Kidney (tissue), 14 donors: ENCODE measurements around the gene ORC3. TPM values are rescaled to one million over a fixed set of nuclear protein-coding genes. Genes with fewer than 3 reads are reported as not detected.

Source experiments
- DNase-seq, 5 donors: peaks; one replicate each; pipeline ENCODE4 v3.0.0-alpha.2; 2013 to 2020
- FAIRE-seq: peaks from 2 replicates; lab custom pipeline; 2012; peaks lifted over from hg19 to GRCh38; lab: Jason Lieb, UNC
- H3K27ac ChIP-seq, 2 donors: one replicate each; pipeline ENCODE4 v1.7.0; 2013; ENCODE audit warnings: low read depth in 2 of 2, low read length in 2 of 2, inconsistent platforms in 1 of 2
- H3K27me3 ChIP-seq: one replicate; pipeline ENCODE4 v1.7.1; 2013; ENCODE audit warnings: low read length, inconsistent platforms; ENCODE audit not compliant: control insufficient read depth, insufficient read depth
- H3K36me3 ChIP-seq, 3 donors: one replicate each; pipeline versions ENCODE4 v1.7.0 to v1.7.1; 2013; ENCODE audit warnings: low read length in 3 of 3, control low read depth in 1 of 3, inconsistent platforms in 1 of 3; ENCODE audit not compliant: insufficient read depth in 3 of 3, control insufficient read depth in 2 of 3
- H3K4me1 ChIP-seq, 3 donors: one replicate each; pipeline versions ENCODE4 v1.7.0 to v1.7.1; 2013; ENCODE audit warnings: low read length in 3 of 3, inconsistent platforms in 1 of 3, low read depth in 1 of 3; ENCODE audit not compliant: control insufficient read depth in 2 of 3, insufficient read depth in 2 of 3
- H3K4me3 ChIP-seq, 3 donors: one replicate each; pipeline versions ENCODE4 v1.7.0 to v1.8.1; 2013; ENCODE audit warnings: low read length in 3 of 3, control low read depth in 1 of 3, inconsistent platforms in 1 of 3
- H3K9ac ChIP-seq, 3 donors: one replicate each; pipeline versions ENCODE4 v1.7.0 to v1.7.1; 2013; ENCODE audit warnings: low read length in 3 of 3, control low read depth in 1 of 3, inconsistent platforms in 1 of 3
- H3K9me3 ChIP-seq, 3 donors: one replicate each; pipeline versions ENCODE4 v1.7.0 to v1.7.1; 2013; ENCODE audit warnings: low read length in 3 of 3, control low read depth in 1 of 3, inconsistent platforms in 1 of 3; ENCODE audit not compliant: control insufficient read depth in 2 of 3, insufficient read depth in 1 of 3
- CTCF ChIP-seq: IDR thresholded peaks from 3 replicates; pipeline ENCODE4 v1.5.1; 2012; ENCODE audit warnings: mild to moderate bottlenecking, moderate library complexity, borderline replicate concordance; ENCODE audit not compliant: insufficient read depth; ENCODE audit errors: extremely low read depth
- intact Hi-C: fragments of 100-400 bp; cut with DNase I; formaldehyde crosslinking; loops from one replicate; pipeline ENCODE4 v1.11.1; 2022
- polyA plus RNA-seq: library from polyadenylated mRNA; stranded (reverse); fragments of 350-450 nt; fragmentation: Illumina TruSeq; extraction: RNeasy Lipid Tissue Mini Kit (QIAGEN cat#74804); gene quantifications from one replicate; pipeline ENCODE4 v1.2.3, GENCODE V29; 2014; ENCODE audit warnings: low read depth, low replicate concordance; ENCODE audit not compliant: insufficient read depth
- total RNA-seq: library from RNA; stranded (reverse); fragmentation: NEBNext Ultra II Directional; extraction: Animal tissue kit (Norgen Biotek cat#: 25700); gene quantifications from one replicate; pipeline ENCODE4 v1.2.1, GENCODE V29; 2021
- donor health status: control.
- donor health status: control.
- donor health status: control.
- donor health status: control.
- donor health status: control.
- donor health status: DM: yes; HTN: yes; CAD: no.
- donor health status: Normal renal cell carcinoma (clear cell type).

The ORC3 gene
- total and polyA plus RNA-seq, 2 donors from 2014 or later: 16.4 to 22.7 TPM

GRCh38 chr6:87575423-87575822, 14.5 kb upstream of the ORC3 start:
- Histone ChIP-seq H3K36me3 (peaks cover 0 to 9% (median 0%) of the 10 kb centered on the region in 3 donors), H3K4me3 (no peak overlapping the region), H3K27me3 (no peaks in the 10 kb centered on the region), H3K27ac (no peak overlapping the region), H3K9me3 (no peaks in the 10 kb centered on the region), H3K9ac (no peak overlapping the region), H3K4me1 (peaks cover 0 to 3% (median 0%) of the 10 kb centered on the region in 3 donors)
- intact Hi-C loops: no loop called here
- FAIRE-seq (no peak), DNase-seq (no peak)
- no peak for TF ChIP-seq CTCF

GRCh38 chr6:87583822-87584221, 6.1 kb upstream of the ORC3 start:
- Histone ChIP-seq H3K9me3 (no peaks in the 10 kb centered on the region), H3K27me3 (no peaks in the 10 kb centered on the region), H3K27ac (no peak overlapping the region), H3K4me3 (no peak overlapping the region), H3K36me3 (peaks cover 0 to 9% (median 2%) of the 10 kb centered on the region in 3 donors), H3K4me1 (peaks cover 0 to 8% (median 0%) of the 10 kb centered on the region in 3 donors), H3K9ac (no peak overlapping the region)
- FAIRE-seq (no peak), DNase-seq (no peak)
- intact Hi-C loops: no loop called here
- TF ChIP-seq CTCF: no peak

GRCh38 chr6:87586371-87587077, 3.4 kb upstream of the ORC3 start:
- FAIRE-seq (no peak), DNase-seq (no peak)
- Histone ChIP-seq H3K27ac (no peak overlapping the region), H3K27me3 (no peaks in the 10 kb centered on the region), H3K36me3 (peaks cover 0 to 2% (median 0%) of the 10 kb centered on the region in 3 donors), H3K4me1 (peaks cover 0 to 8% (median 7%) of the 10 kb centered on the region in 3 donors), H3K4me3 (no peak overlapping the region), H3K9me3 (no peaks in the 10 kb centered on the region), H3K9ac (no peak overlapping the region)
- no peak for TF ChIP-seq CTCF
- intact Hi-C loops: no loop called here
